Large intestine (tissue), 3 donors: ENCODE data around the gene MOB4. TPM values are rescaled to one million over a fixed set of nuclear protein-coding genes. Genes with fewer than 3 reads are reported as not detected.

Experiments
- DNase-seq, 2 donors: peaks; one replicate each; pipeline versions ENCODE4 v3.0.0 to v3.0.0-alpha.2; 2013
- H3K27ac ChIP-seq: one replicate; pipeline ENCODE4 v1.5.1; 2013; ENCODE audit warnings: low read length
- H3K27me3 ChIP-seq: 2 replicates; pipeline ENCODE4 v1.6.1; 2013; ENCODE audit warnings: low read length; ENCODE audit not compliant: control insufficient read depth, insufficient read depth
- H3K36me3 ChIP-seq: 2 replicates; pipeline ENCODE4 v1.6.1; 2013; ENCODE audit warnings: low read length; ENCODE audit not compliant: control insufficient read depth, insufficient read depth
- H3K4me1 ChIP-seq: one replicate; pipeline ENCODE4 v1.6.1; 2013; ENCODE audit warnings: low read length; ENCODE audit not compliant: control insufficient read depth, insufficient read depth
- H3K4me3 ChIP-seq: one replicate; pipeline ENCODE4 v1.5.1; 2013; ENCODE audit warnings: low read length
- H3K9me3 ChIP-seq: one replicate; pipeline ENCODE4 v1.6.1; 2013; ENCODE audit warnings: mild to moderate bottlenecking, low read depth, low read length, moderate library complexity; ENCODE audit not compliant: control insufficient read depth
- whole genome bisulfite sequencing: methylation state at CpG from one replicate; pipeline ENCODE4 v1.1.5; 2013; ENCODE audit warnings: low lambda C conversion rate; ENCODE audit not compliant: insufficient coverage; 5-methylcytosine and 5-hydroxymethylcytosine counted together
- polyA plus RNA-seq: library from polyadenylated mRNA; unstranded; fragments of 120-200 nt; gene quantifications from one replicate; pipeline ENCODE4 v1.2.1, GENCODE V29; 2013

MOB4 gene
- polyA plus RNA-seq, 1 donor, result 36.6 TPM

DNA sequence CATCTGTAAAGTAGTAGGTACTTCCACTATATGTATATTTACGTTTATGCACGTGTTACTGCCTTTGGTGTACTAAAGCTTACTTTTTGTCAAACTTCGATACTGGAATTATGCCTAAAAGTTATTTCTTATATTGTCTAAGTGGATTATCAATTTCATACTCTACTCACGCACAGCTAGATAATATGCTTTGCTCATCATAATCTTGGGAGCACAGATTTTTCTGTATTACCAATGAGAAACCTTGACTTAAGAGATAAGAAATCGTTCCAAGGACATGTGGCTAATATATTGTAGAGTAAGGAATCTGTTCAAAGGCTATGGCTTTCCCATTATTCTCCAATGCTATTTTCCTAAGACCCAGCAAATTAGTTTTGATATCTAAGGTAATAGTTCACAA is 9.2 kb upstream of the MOB4 start:
- no peaks in the 10 kb centered on the region for H3K9me3 ChIP-seq
- WGBS, result 93% methylated on average over 2 of the region's 5 CpGs
- no peak for DNase-seq
- no peaks in the 10 kb centered on the region for H3K27me3 ChIP-seq
- peaks cover 14% of the 10 kb centered on the region for H3K36me3 ChIP-seq
- H3K4me3 ChIP-seq, result no peak overlapping the region
- H3K4me1 ChIP-seq, result no peaks in the 10 kb centered on the region
- H3K27ac ChIP-seq, result no peak overlapping the region

DNA sequence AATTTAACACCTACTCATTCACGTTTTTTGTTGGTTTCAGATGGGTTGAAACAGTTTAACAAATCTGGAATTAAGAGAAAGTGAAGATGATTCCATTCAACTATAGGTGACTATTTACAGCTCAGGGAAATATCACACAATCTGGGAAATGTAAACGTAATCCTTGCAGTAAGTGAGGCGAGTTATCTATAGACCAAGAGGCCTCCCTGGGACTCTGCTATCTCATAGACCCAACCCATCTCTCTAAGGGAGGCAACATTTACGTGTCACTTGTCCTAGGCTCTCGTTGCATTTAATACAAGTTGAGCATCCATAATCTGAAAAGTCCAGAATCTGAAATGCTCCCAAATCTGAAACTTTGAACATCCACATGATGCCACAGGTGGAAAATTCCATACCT is 2.0 kb upstream of the MOB4 start:
- no peaks in the 10 kb centered on the region for H3K27me3 ChIP-seq
- no peak overlapping the region for H3K27ac ChIP-seq
- no peak for DNase-seq
- H3K36me3 ChIP-seq, result no peaks in the 10 kb centered on the region
- no peak overlapping the region for H3K4me3 ChIP-seq
- no peaks in the 10 kb centered on the region for H3K9me3 ChIP-seq
- H3K4me1 ChIP-seq, result peaks cover 9% of the 10 kb centered on the region
- 83% methylated on average over 1 of the region's 5 CpGs for WGBS

DNA sequence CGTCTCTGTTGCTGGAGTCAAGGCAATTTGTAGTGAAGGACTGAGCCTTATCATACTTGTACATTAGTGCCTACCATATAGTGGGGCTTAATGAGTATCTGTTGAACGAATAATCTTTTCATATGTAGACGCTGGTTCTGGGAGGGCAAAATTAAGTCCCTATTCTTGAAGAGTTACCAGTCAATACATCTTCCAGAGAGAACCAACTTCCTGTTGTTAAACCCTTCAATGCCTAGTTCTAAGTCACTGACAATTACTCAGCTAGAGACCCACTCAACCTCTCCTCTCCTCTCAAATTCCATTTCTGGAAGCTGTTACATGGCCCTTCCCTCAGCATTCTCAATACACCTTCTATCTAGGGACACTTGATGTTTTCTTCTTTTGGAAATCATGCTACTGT is 1.1 kb upstream of the MOB4 start:
- no CpG with 5 or more reads among the region's 3 CpGs for WGBS
- Histone ChIP-seq H3K27me3 (no peaks in the 10 kb centered on the region), H3K4me3 (peak overlapping the region; percentile 66), H3K27ac (peak overlapping the region; percentile 96), H3K4me1 (peaks cover 9% of the 10 kb centered on the region), H3K36me3 (no peaks in the 10 kb centered on the region), H3K9me3 (no peaks in the 10 kb centered on the region)
- no peak for DNase-seq

DNA sequence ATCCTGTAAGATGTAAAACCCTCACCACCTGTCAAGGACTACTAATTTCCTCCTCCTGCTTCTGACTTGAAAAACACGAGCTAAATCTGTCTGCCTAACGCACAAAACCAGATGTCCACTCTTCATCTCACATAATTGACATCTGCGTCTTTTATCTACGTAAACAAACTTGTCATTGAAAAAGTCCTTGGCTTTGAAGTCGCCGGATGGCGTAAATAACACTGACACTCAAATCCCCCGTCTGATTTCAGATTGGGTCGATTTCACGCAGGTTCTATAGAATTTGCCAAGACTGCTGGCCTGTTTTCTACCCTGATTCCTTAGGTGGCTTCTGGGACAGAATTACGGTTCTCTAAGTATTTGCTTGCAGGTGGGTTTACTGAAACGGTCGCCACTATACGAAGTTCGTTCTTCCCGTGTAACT is 539 bp upstream of the MOB4 start:
- H3K4me1 ChIP-seq, result peaks cover 9% of the 10 kb centered on the region
- H3K9me3 ChIP-seq, result peaks cover 4% of the 10 kb centered on the region
- peak overlapping the region; percentile 96 for H3K27ac ChIP-seq
- peak in 1 of 2 donors; percentile 19 for DNase-seq
- H3K4me3 ChIP-seq, result peak overlapping the region; percentile 66
- H3K36me3 ChIP-seq, result peaks cover 1% of the 10 kb centered on the region
- 0% methylated on average over 2 of the region's 16 CpGs for WGBS
- H3K27me3 ChIP-seq, result no peaks in the 10 kb centered on the region

DNA sequence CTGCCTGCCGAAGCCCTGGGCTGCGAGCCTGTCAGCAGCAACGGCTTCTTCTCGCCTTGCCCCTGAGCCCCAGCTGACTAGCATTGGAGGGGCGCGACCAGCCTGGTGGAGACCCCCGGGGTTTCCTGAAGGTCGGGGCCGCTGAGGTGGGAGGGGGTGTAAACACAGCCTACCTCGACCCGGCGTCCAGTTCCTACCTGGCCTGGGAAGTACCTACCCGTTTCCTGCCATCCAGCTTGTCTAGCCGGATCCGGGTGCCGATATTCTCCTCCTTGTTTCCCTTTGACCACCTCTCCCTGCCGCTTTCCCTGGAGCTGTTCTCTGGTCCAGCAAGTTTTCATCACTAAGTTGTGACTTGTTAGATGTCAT is 511 bp downstream of the MOB4 start:
- no peak for DNase-seq
- Histone ChIP-seq H3K4me1 (peaks cover 9% of the 10 kb centered on the region), H3K36me3 (peaks cover 5% of the 10 kb centered on the region), H3K4me3 (peak overlapping the region; percentile 66), H3K27me3 (no peaks in the 10 kb centered on the region), H3K27ac (peak overlapping the region; percentile 96), H3K9me3 (peaks cover 4% of the 10 kb centered on the region)
- WGBS, result no CpG with 5 or more reads among the region's 17 CpGs

DNA sequence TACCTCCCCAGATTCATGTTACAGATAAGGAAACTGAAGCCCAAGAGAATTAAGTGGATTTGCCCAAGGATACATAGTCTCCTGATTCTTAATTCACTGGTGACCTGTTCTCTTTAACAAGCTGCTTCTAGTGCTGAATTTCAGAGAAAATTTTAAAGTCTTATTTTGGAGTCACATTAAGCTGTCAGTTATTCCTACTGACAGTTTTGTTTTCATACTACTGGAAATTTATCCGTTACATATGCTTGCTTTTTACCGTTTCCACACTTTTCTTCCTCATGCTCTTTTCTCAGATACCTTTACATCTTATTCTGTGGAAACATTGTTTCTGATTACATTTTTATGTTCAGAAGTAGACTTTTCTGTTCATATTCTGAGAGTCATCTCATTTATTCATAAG is 1.3 kb downstream of the MOB4 start:
- Histone ChIP-seq H3K4me1 (peaks cover 9% of the 10 kb centered on the region), H3K9me3 (peaks cover 4% of the 10 kb centered on the region), H3K27ac (no peak overlapping the region), H3K4me3 (peak overlapping the region; percentile 66), H3K36me3 (peaks cover 5% of the 10 kb centered on the region), H3K27me3 (no peaks in the 10 kb centered on the region)
- DNase-seq, result no peak
- WGBS, result no CpG with 5 or more reads among the region's 2 CpGs

DNA sequence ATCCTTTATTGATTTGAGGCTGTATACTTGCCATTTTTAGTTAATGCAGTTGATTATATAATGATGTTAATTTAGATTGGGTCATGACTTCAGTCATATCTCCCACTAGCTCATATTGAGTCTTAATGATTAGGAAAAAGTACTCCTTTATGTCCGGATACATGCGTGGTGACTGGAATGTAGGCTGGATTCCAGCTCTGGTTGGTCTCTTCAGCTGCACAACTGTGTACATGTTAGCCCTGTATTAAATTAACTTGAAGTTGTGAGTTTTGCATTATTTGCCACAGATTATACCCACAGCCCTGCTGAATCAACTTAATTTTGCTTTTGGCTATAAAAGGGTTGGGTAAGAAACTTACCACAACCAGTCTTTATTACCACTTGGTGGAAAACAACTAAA is 22.5 kb downstream of the MOB4 start:
- no peaks in the 10 kb centered on the region for H3K27me3 ChIP-seq
- H3K4me3 ChIP-seq, result no peak overlapping the region
- no peak overlapping the region for H3K27ac ChIP-seq
- H3K4me1 ChIP-seq, result no peaks in the 10 kb centered on the region
- DNase-seq, result no peak
- no peaks in the 10 kb centered on the region for H3K9me3 ChIP-seq
- no CpG with 5 or more reads among the region's 2 CpGs for WGBS
- peaks cover 38% of the 10 kb centered on the region for H3K36me3 ChIP-seq

DNA sequence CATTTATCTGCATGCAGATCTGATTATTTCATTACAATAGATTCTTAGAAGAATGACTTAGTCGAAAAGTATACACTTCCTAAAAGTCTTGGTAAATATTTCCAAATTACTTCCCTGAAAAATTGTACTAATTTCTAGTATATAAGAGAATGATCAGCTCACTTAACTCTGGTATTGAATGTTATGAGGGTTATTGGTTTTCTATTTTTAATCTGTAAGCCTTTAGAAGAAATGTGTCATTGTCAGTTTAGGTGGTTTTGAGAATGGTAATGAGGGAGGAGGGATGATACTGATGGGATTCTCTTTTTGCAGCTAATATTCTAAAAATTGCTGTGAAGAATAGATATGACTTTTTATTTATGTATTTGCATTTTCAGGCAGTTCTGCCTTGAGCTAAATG is 23.9 kb downstream of the MOB4 start:
- Histone ChIP-seq H3K4me1 (no peaks in the 10 kb centered on the region), H3K36me3 (peaks cover 48% of the 10 kb centered on the region), H3K4me3 (no peak overlapping the region), H3K27me3 (no peaks in the 10 kb centered on the region), H3K27ac (no peak overlapping the region), H3K9me3 (no peaks in the 10 kb centered on the region)
- DNase-seq, result no peak
- WGBS, result no CpG with 5 or more reads among the region's 1 CpG

DNA sequence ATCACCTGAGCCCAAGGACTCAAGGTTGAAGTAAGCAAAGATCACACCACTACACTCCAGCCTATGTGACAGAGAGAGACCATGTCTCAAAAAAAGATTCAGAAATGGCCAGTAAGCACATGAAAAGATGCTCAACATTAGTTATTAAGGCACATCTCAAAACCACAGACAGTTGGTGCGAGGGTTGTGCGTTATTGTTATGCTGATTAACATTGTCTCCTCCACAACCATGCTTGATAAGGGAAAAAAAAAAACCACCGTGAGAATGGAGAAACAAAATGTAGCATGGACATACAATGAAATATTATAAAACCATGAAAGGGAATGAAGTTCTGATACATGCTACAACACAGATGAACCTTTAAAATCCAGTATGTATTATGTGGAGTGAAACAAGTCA is 27.3 kb downstream of the MOB4 start:
- DNase-seq, result no peak
- Histone ChIP-seq H3K36me3 (peaks cover 44% of the 10 kb centered on the region), H3K9me3 (no peaks in the 10 kb centered on the region), H3K4me3 (no peak overlapping the region), H3K27me3 (no peaks in the 10 kb centered on the region), H3K27ac (no peak overlapping the region), H3K4me1 (no peaks in the 10 kb centered on the region)
- WGBS, result 100% methylated on average over 1 of the region's 3 CpGs

DNA sequence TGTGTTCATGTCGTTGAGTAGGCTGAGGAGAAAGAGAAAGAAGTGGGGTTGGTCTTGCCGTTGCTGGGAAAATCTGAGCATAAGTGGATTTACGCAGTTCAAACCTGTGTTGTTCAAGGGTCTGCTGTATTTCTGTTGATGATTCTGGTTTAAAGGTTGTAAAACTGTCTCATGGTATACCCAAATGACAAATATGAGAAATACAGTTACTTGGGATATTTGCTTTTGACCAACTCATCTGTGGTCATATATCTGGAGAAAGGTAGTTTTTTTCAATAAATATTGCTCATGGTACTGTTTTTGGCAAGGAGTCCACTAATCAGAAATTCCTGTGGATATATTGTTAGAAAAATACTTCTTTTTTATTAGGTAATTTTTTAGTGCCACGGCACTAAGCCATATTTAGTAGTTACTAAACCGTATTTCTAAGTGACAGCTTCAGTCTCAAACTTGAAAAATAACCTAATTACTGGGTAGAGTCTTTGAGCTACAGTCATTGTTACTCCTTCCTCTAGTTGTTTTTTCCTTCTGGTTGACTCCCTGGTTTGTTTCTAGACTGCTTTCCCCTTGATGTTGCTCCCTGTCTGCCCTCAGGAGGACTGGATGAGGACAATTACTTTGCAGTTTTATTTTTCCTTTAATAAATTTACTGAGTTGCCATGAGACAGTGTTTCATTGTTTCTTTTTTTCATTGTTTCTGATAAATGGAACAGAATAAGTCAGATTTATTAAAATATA is 31.5 kb downstream of the MOB4 start:
- Histone ChIP-seq H3K27me3 (no peaks in the 10 kb centered on the region), H3K27ac (no peak overlapping the region), H3K9me3 (no peaks in the 10 kb centered on the region), H3K4me1 (no peaks in the 10 kb centered on the region), H3K4me3 (no peak overlapping the region), H3K36me3 (peaks cover 47% of the 10 kb centered on the region)
- WGBS, result 83% methylated on average over 1 of the region's 5 CpGs
- no peak for DNase-seq

DNA sequence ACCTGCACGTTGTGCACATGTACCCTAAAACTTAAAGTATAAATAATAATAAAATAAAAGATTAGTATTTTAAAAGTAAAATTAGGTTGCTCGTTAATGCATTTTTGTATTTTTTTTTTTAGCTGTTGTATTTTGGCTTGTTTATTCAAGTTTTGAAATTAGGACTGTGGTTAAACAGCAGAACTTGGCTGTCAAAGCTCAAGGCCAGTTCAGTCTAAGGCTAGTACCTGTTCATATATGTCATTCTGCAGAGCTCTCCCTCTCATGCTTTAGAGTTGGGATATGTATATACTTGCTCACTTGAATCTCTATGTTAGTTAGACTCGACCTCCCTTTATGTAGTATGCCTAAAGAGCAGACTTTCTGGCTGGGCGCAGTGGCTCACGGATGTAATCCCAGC is 32.7 kb downstream of the MOB4 start:
- DNase-seq, result no peak

More for the DNA sequence above, 32.7 kb downstream of the MOB4 start:
- H3K4me1 ChIP-seq, result no peaks in the 10 kb centered on the region
- no peaks in the 10 kb centered on the region for H3K27me3 ChIP-seq
- H3K36me3 ChIP-seq, result peaks cover 40% of the 10 kb centered on the region
- H3K9me3 ChIP-seq, result no peaks in the 10 kb centered on the region
- no peak overlapping the region for H3K4me3 ChIP-seq
- no peak overlapping the region for H3K27ac ChIP-seq
- 100% methylated on average over 1 of the region's 5 CpGs for WGBS
